ENCODE data around the gene ITPKB.

Gene ITPKB

DNA sequence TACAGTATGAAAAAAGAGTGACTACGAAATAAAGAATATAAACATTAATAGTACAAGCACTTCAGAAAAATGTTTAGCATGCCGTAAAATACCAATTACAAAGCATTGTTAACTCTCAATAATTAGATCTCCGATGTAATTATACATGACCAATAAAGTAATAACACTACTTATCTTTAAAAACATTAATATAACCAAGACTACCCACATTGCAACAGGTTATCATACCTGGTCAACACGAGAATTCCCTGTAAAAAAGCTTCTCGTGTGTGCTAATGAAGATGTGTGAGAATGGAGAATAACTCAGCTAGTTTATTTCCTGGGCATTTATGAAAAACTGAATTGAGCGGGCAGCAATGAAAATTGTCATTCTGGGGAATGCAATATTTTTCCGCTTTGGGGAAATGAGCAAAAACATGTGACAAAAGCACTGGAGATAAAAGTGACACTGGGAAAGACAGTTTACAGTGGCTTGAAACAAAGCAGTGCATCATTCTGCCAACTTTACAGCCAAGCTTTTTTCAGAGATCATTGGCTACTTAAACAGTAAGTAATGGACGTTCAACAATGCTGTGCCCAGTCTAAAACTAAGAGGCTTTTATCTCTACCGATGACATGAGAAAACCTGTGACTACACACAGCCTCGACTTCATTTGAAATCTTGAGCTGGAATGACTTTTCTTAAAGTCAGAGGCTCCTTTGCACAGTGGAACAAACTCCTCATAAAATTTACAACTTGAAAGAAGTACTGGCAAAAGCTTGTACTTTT is 34.7 kb downstream of the ITPKB start:
- DNase-seq (ENCODE audit: low read depth, low spot score): no peak

DNA sequence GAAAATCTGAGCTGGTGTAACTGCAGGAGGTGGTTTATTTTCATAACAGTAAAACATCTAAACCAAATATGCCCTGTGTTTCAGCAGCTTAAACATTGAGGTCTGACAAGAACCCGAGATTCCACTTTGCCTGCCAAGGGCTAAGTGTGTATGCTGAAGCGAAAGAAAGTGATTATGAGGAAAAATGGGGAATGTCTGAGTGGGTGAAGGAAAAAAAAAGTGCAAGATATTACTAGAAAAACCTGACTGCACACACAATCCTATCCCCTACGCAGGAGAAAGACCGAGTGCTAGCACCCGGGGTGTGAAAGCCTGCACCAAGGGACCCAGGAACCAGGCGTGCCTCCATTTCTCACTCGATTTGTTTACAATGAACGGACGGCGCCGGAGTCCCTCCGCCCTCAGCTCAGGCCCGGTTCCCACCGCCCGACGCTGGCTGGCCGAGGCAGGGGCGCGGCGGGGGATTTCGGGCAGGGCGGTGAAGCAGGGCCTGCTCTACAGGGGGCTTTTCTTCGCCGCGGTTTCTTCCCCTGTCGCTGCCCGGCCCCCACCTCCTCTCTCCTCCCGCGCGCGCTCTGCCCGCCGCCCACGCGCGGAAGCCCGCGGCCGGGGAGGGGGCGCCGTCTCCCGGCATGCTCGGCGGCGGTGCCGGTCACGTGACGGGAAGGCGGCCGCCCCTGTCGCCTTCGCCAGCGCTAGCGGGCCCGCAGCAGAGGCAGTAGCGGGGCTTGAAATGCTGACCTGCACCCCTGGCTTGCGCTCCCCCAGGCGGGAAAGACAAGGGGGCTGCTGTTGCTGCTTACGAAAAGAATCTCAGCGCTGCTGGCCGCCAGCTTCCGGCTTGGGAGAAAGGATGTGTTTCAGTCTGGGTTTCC is 35.9 kb downstream of the ITPKB start:
- peak; percentile 62 for DNase-seq (ENCODE audit: low read depth, low spot score)

GRCh38 chr1:226702318-226702956 is 36.6 kb downstream of the ITPKB start:
- DNase-seq (ENCODE audit: low read depth, low spot score): no peak

GRCh38 chr1:226700861-226701260 is 38.2 kb downstream of the ITPKB start:
- no peak for DNase-seq (ENCODE audit: low read depth, low spot score)

- DNase-seq (ENCODE audit: low read depth, low spot score): no peak
Measured at GRCh38 chr1:226699166-226699565, 39.9 kb downstream of the ITPKB start.

DNA sequence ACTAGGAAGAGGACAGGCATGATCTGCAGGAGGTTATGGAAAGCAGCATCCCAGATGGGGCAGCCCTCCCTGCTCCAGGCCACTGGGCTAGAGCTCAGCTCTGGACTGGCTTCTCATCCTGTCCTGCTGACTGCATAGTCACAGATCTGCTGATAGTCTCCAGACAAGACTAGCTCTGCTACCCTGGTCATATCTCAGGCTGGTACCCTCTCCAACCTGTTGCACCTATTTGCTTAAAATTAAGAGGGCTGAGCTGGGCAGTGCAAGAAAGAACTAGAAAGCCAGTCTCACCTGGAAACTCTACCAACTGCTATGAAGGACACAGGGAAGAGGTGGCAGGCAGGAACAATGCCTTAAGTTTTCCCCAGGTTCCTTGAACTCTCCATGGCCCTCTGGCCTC is 40.4 kb downstream of the ITPKB start:
- no peak for DNase-seq (ENCODE audit: low read depth, low spot score)

DNA sequence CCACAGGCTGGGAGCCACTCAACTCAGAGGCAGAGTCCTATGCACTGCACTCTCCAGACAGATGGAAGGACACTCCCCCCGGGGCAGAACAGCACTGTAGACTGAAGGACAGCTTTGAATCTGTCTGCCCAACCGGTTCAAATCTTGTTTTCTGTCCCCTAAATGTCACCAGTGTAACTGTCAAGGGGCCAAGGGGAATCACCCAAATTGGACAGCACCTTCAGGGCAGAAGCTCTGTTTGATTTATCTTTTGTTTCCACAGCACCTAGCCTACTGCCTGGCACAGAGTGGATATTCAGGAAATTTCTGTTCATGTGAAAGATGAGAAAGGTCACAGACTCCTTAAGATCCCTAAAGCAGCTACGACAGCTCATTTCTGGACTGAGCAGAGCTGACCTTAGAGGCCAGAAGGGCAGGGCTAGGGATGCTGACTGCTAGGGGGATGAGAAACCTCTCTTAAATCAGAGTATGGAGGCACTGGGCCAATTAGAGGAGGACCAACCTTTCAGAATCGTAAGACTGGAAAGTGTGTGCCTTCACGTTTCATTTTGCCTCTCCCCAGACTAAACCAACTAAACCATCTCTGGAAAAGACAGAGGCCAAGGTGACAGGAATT is 41.0 kb downstream of the ITPKB start:
- no peak for DNase-seq (ENCODE audit: low read depth, low spot score)

DNA sequence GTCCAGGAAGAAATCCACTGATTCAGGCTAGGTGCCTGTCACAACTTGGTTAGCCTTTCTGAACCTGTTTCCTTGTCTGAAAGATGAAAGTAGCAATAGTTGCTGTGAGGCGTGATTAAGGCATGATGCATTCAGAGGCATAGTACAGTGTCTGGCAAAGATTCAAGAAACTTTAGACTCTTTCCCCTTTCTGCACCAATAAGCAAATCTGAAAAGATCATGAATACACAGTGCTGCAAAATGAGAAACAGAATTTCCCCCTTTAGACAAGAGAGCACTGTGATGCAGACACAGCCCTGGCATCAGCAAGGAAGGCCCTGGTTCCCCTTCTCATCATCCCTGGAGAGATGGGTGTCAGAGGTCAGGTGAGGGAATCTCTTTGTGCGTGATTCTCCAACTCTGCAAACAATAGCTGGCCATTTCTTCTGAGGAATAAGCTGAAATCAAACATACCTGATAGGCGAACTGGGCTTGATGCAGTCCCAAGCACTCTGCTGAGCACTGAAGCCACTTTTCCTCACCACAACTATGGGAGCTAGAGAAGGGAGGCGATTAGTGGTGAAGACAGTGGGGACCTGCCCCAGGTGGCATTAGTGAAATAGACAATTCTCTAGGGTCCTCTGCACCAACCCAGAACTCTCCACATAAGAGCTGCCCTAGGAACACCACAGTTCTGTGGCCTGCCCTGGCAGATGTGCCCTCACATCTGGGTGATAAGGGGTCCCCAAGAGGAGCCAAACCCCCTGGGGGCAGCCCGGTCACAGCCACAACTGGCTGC is 41.7 kb downstream of the ITPKB start:
- no peak for DNase-seq (ENCODE audit: low read depth, low spot score)

GRCh38 chr1:226696547-226696946 is 42.5 kb downstream of the ITPKB start:
- DNase-seq (ENCODE audit: low read depth, low spot score): no peak

DNA sequence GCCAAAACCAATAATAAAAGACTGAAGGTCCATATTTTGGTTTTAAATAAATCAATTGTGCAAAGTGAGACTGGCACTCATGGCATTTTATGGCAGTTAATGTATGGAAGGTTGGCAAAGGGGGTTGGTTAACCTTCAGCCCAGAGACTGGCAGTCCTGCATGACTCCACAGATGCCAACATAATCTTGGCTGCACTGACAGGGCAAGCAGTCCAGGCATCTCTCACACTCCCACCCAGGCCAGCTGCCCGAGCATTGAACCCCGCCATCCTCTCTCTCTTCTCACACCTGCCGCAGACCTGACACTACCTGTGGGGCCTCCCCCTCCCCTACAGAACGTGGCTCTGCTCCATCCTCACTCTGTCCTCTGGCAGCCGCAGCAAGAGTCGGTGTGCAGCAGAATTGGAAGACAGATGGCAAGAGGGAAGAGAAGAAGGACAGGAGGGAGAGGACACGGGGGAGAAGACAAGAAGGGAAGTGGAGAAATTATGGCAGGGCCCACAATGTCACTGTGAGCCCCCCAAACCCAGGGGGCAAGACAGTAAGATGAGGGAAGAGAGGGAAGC is 43.7 kb downstream of the ITPKB start:
- no peak for DNase-seq (ENCODE audit: low read depth, low spot score)

- DNase-seq (ENCODE audit: low read depth, low spot score): no peak
Measured at GRCh38 chr1:226692823-226693222, 46.3 kb downstream of the ITPKB start.

GRCh38 chr1:226692051-226692792 is 46.9 kb downstream of the ITPKB start:
- DNase-seq (ENCODE audit: low read depth, low spot score): no peak

DNA sequence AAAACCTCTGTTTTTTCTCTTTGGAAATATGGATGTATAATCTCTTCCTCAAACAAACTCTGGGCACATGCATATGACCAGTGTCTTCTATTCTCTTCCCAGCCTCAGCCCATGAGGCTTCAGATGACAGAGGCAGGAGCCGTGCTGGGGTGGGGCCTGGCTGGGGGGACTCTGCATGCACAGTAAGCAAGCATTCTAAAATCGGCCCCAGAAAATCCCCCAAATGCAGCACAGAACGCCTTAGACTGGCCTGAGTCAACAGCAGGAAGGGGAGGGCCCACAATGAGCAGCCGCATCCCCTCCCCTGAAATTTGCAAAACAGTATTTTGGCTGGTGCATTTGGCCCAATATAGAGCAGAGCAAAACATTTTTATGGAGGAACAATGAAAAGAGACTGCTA is 47.8 kb downstream of the ITPKB start:
- DNase-seq (ENCODE audit: low read depth, low spot score): no peak

GRCh38 chr1:226690460-226690982 is 48.6 kb downstream of the ITPKB start:
- DNase-seq (ENCODE audit: low read depth, low spot score): no peak

GRCh38 chr1:226688808-226689207 is 50.3 kb downstream of the ITPKB start:
- no peak for DNase-seq (ENCODE audit: low read depth, low spot score)

GRCh38 chr1:226688056-226688748 is 50.9 kb downstream of the ITPKB start:
- no peak for DNase-seq (ENCODE audit: low read depth, low spot score)

- DNase-seq (ENCODE audit: low read depth, low spot score): no peak
Measured at GRCh38 chr1:226687426-226687825, 51.7 kb downstream of the ITPKB start.

DNA sequence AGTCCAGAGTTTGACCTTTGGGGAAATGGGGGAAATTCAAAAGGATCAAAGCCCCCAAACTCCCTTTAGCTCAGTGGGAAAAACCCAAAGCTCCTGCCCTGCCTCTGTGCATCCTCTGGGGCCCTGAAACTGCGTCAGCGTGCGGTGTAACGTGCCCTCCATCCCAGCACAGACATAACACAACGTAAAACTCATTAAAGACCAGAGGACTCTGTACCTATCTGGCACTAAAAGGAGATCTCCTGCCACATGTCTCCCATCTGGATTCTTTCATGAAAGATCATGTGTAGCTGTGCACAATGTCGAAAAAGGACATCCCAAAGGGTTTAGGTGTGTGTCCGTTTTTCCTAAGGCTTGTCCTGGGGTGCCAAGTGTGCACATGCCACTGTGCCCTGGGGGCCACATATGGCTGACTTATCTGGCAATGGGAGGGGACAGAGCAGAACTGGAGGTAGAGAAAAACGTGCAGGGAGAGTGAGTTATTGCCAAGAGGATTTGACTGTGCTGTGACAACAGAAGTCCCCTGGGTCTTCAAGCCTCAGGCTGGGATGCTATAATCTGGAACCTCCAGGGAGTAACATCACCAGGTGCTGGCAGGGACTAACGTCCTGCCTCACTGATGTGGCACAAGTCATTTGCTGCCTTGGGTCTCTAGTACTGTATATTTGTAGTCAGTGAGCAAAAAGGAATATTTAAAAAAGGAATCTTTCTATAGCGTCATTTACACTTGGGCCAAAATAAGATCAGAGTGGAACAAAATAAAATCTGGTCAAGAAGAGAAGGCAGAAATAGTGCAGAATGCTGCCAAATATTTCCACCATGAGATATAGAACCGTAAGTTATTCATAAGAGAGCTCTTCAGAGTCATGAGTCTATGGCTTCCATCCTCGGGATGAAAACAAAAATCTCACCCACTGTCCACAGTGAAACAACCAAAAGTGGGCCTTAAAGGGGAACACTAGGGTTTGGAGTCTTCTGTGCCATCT is 52.3 kb downstream of the ITPKB start:
- DNase-seq (ENCODE audit: low read depth, low spot score): no peak

Measured in activated CD4-positive, CD25-positive, alpha-beta regulatory T cell treated with anti-CD3 and anti-CD28 coated beads, Interleukin-2, amount 50 U/mL, for 16 hours (primary cell).